HCT116 (cell line): ENCODE measurements around the gene PMS1.

Source experiments
- CEBPB ChIP-seq: IDR thresholded peaks from 2 replicates; pipeline ENCODE4 v1.6.1; 2012; ENCODE audit warnings: low read depth
- CTCF ChIP-seq, 3 experiments: fragments of 200-600 bp in 1 of 3; sonication (generic) in 1 of 3; IDR thresholded peaks in 2 of 3; conservative IDR thresholded peaks in 1 of 3; 2 replicates each; pipeline ENCODE4 v1.5.1; 2012 to 2017; ENCODE audit warnings: low read depth in 2 of 3, low read length in 2 of 3, antibody characterized with exemption in 1 of 3, borderline replicate concordance in 1 of 3, control low read depth in 1 of 3, mild to moderate bottlenecking in 1 of 3, mixed read lengths in 1 of 3, mixed run types in 1 of 3, moderate library complexity in 1 of 3; ENCODE audit not compliant: insufficient read depth in 1 of 3
- EGR1 ChIP-seq: IDR thresholded peaks from 2 replicates; pipeline ENCODE4 v1.6.1; 2012; ENCODE audit warnings: low read depth
- EZH2 ChIP-seq: fragments of 200-600 bp; sonication (generic); IDR thresholded peaks from 2 replicates; pipeline ENCODE4 v1.6.1; 2017; ENCODE audit warnings: antibody characterized with exemption, mixed run types
- EZH2phosphoT487 ChIP-seq: fragments of 200-600 bp; IDR thresholded peaks from 2 replicates; pipeline ENCODE4 v1.6.1; 2018; ENCODE audit warnings: antibody characterized with exemption, borderline replicate concordance
- MAX ChIP-seq: IDR thresholded peaks from 2 replicates; pipeline ENCODE4 v1.6.1; 2012
- POLR2A ChIP-seq: IDR thresholded peaks from 2 replicates; pipeline ENCODE4 v1.7.0; 2011; ENCODE audit warnings: borderline replicate concordance; ENCODE audit not compliant: insufficient read depth, insufficient read length; ENCODE audit errors: extremely low read depth
- POLR2AphosphoS5 ChIP-seq: IDR thresholded peaks from 2 replicates; pipeline ENCODE4 v1.6.1; 2011; ENCODE audit warnings: mild to moderate bottlenecking, low read depth, low read length, moderate library complexity
- RAD21 ChIP-seq: IDR thresholded peaks from 2 replicates; pipeline ENCODE4 v1.6.1; 2012; ENCODE audit warnings: low read depth, mild to moderate bottlenecking
- REST ChIP-seq: IDR thresholded peaks from 2 replicates; pipeline ENCODE4 v1.6.1; 2012; ENCODE audit warnings: low read depth
- TCF7L2 ChIP-seq: IDR thresholded peaks from 2 replicates; pipeline ENCODE4 v1.7.0; 2011; ENCODE audit warnings: borderline replicate concordance, inconsistent platforms; ENCODE audit not compliant: insufficient read depth, insufficient read length; ENCODE audit errors: extremely low read depth

- TF ChIP-seq CTCF (IDR thresholded peaks at IDR 0.05 in 2 of 3, conservative IDR thresholded peaks at IDR 0.05 in 1 of 3; ENCODE audit: borderline replicate concordance in 1 of 3, insufficient read depth in 1 of 3, low read depth in 2 of 3, low read length in 2 of 3) (no peak), CEBPB (no peak), POLR2A (no peak), EZH2 (no peak), TCF7L2 (no peak), POLR2AphosphoS5 (no peak), MAX (no peak), EZH2phosphoT487 (no peak), RAD21 (no peak), REST (no peak), EGR1 (no peak)
These were observed 112.6 kb downstream of the PMS1 start for GRCh38 chr2:189896809-189897208.
